IgD-negative memory B cell (primary cell): Measurements from ENCODE around the gene MRNIP. TPM values are rescaled to one million over a fixed set of nuclear protein-coding genes. Genes with fewer than 3 reads are reported as not detected.

Source experiments
- polyA plus RNA-seq: library from polyadenylated mRNA; unstranded; fragments of 300-500 nt; fragmentation: Illumina TruSeq; gene quantifications from one replicate; pipeline ENCODE4 v1.2.3, GENCODE V29; 2021

MRNIP gene
- polyA plus RNA-seq, 1 donor from 2014 or later = 26.2 TPM

Other genes starting within 250 kb of the MRNIP start
- gene HNRNPH1, start 235.1 kb downstream of the MRNIP start, polyA plus RNA-seq = 116 TPM
- 0.64 TPM for gene CBY3, start 177.8 kb downstream of the MRNIP start, polyA plus RNA-seq
- gene CANX, start 159.8 kb downstream of the MRNIP start, polyA plus RNA-seq = 147 TPM
- 4.7 TPM for gene MAML1, start 126.0 kb downstream of the MRNIP start, polyA plus RNA-seq
- gene LTC4S, start 64.8 kb downstream of the MRNIP start, polyA plus RNA-seq = 0.80 TPM
- gene MGAT4B, start 52.0 kb downstream of the MRNIP start, polyA plus RNA-seq = 12.0 TPM
- gene SQSTM1, start 37.9 kb downstream of the MRNIP start, polyA plus RNA-seq = 225 TPM
- gene TBC1D9B, start 49.1 kb upstream of the MRNIP start, polyA plus RNA-seq = 57.2 TPM
- gene RNF130, start 212.9 kb upstream of the MRNIP start, polyA plus RNA-seq = 18.2 TPM